Measurements from ENCODE around the gene GAB2. TPM values are rescaled to one million over a fixed set of nuclear protein-coding genes. Genes with fewer than 3 reads are reported as not detected.

GAB2 gene
- total RNA-seq, 1 experiment from 2014 or later: 10.0 TPM

GRCh38 chr11:78339483-78339882 lies 78.1 kb downstream of the GAB2 start:
- ChIA-PET CTCF (interaction anchor here (0.8 kb wide), 1 partner anchor 29 kb away, joined by 7 read pairs; no protein-coding TSS in a partner anchor), POLR2A (no interaction called here)
- intact Hi-C loops (cut with micrococcal nuclease; ENCODE audit: unreplicated experiment) (no loop called here), in situ Hi-C loops (cut with HindIII; ENCODE audit: low pct_unique_long_range_greater_than_20kb, low sequenced_read_pairs) (no loop called here)
- Histone ChIP-seq H3K4me1 (ENCODE audit: control insufficient read depth, insufficient read depth, low read length) (no peaks in the 10 kb centered on the region), H3K4me3 (ENCODE audit: low read depth in 2 of 2, low read length in 2 of 2) (no peak overlapping the region), H3K27me3 (ENCODE audit: control insufficient read depth, insufficient read depth, low read length) (no peaks in the 10 kb centered on the region), H3K36me3 (ENCODE audit: control insufficient read depth, insufficient read depth, low read length) (no peaks in the 10 kb centered on the region), H3K27ac (ENCODE audit: low read length) (no peak overlapping the region), H3K9me3 (ENCODE audit: control insufficient read depth, insufficient read depth, low read depth, low read length) (no peaks in the 10 kb centered on the region)
- BruUV-seq (replicated peaks): no TSS peak
- ATAC-seq (no peak), DNase-seq (ENCODE audit: low read depth, low spot score) (no peak)
- TF ChIP-seq TCF7L2 (IDR thresholded peaks at IDR 0.05; ENCODE audit: low read depth, low read length) (no peak), REST (IDR thresholded peaks at IDR 0.05; ENCODE audit: insufficient read depth in 1 of 2, low read depth in 2 of 2, low read length in 1 of 2) (no peak), CTCF (IDR thresholded peaks at IDR 0.05) (no peak), SIN3A (IDR thresholded peaks at IDR 0.05; ENCODE audit: borderline replicate concordance, insufficient read depth, low read depth, low read length) (no peak), POLR2AphosphoS5 (IDR thresholded peaks at IDR 0.05; ENCODE audit: low read depth, low read length) (no peak)

GRCh38 chr11:78338702-78339101 lies 78.9 kb downstream of the GAB2 start:
- H3K27ac ChIP-seq (ENCODE audit: low read length): no peak overlapping the region
- DNase-seq (ENCODE audit: low read depth, low spot score) (no peak), ATAC-seq (no peak)
- no TSS peak for BruUV-seq (replicated peaks)
- H3K4me3 ChIP-seq (ENCODE audit: low read depth in 2 of 2, low read length in 2 of 2): no peak overlapping the region
- ChIA-PET CTCF (no interaction called here), POLR2A (no interaction called here)
- in situ Hi-C loops (cut with HindIII; ENCODE audit: low pct_unique_long_range_greater_than_20kb, low sequenced_read_pairs) (no loop called here), intact Hi-C loops (cut with micrococcal nuclease; ENCODE audit: unreplicated experiment) (no loop called here)
- H3K4me1 ChIP-seq (ENCODE audit: control insufficient read depth, insufficient read depth, low read length): no peaks in the 10 kb centered on the region
- no peaks in the 10 kb centered on the region for H3K9me3 ChIP-seq (ENCODE audit: control insufficient read depth, insufficient read depth, low read depth, low read length)
- TF ChIP-seq TCF7L2 (IDR thresholded peaks at IDR 0.05; ENCODE audit: low read depth, low read length) (no peak), CTCF (IDR thresholded peaks at IDR 0.05) (no peak), SIN3A (IDR thresholded peaks at IDR 0.05; ENCODE audit: borderline replicate concordance, insufficient read depth, low read depth, low read length) (no peak), POLR2AphosphoS5 (IDR thresholded peaks at IDR 0.05; ENCODE audit: low read depth, low read length) (no peak)
- no peaks in the 10 kb centered on the region for H3K27me3 ChIP-seq (ENCODE audit: control insufficient read depth, insufficient read depth, low read length)
- no peaks in the 10 kb centered on the region for H3K36me3 ChIP-seq (ENCODE audit: control insufficient read depth, insufficient read depth, low read length)
